Ramos (cell line): ENCODE data around the gene TIMM22.

Source experiments
- in situ Hi-C: fragments of 300-500 bp; cut with MboI; formaldehyde crosslinking; loops from one replicate; pipeline ENCODE4 v1.14.3; 2022; ENCODE audit warnings: low sequenced_read_pairs; ENCODE audit not compliant: unreplicated experiment

Gene TIMM22

GRCh38 chr17:1000597-1001461, 3.9 kb downstream of the TIMM22 start:
- in situ Hi-C loops = no loop called here

- in situ Hi-C loops = no loop called here
These were observed 4.9 kb downstream of the TIMM22 start for GRCh38 chr17:1001640-1002411.

GRCh38 chr17:1002412-1002753, 5.5 kb downstream of the TIMM22 start:
- in situ Hi-C loops = no loop called here

- in situ Hi-C loops = no loop called here
These were observed 6.0 kb downstream of the TIMM22 start for GRCh38 chr17:1002771-1003555.

- in situ Hi-C loops = no loop called here
These were observed 6.7 kb downstream of the TIMM22 start for GRCh38 chr17:1003633-1003971.

- in situ Hi-C loops = no loop called here
These were observed 7.2 kb downstream of the TIMM22 start for GRCh38 chr17:1003972-1004768.

GRCh38 chr17:1004769-1005295, 7.9 kb downstream of the TIMM22 start:
- in situ Hi-C loops = no loop called here

- in situ Hi-C loops = no loop called here
These were observed 8.5 kb downstream of the TIMM22 start for GRCh38 chr17:1005361-1005946.

GRCh38 chr17:1006054-1006453, 9.1 kb downstream of the TIMM22 start:
- in situ Hi-C loops = no loop called here

GRCh38 chr17:1007310-1008007, 10.5 kb downstream of the TIMM22 start:
- in situ Hi-C loops = no loop called here

GRCh38 chr17:1008008-1008761, 11.3 kb downstream of the TIMM22 start:
- in situ Hi-C loops = no loop called here

GRCh38 chr17:1009229-1010085, 12.5 kb downstream of the TIMM22 start:
- in situ Hi-C loops = no loop called here

- in situ Hi-C loops = no loop called here
These were observed 13.1 kb downstream of the TIMM22 start for GRCh38 chr17:1010086-1010450.

- in situ Hi-C loops = no loop called here
These were observed 13.7 kb downstream of the TIMM22 start for GRCh38 chr17:1010586-1010985.

GRCh38 chr17:1011138-1011537, 14.2 kb downstream of the TIMM22 start:
- in situ Hi-C loops = no loop called here

- in situ Hi-C loops = no loop called here
These were observed 15.1 kb downstream of the TIMM22 start for GRCh38 chr17:1011760-1012735.
